SK-N-MC (cell line): ENCODE results near the gene SMAP1.

Experiments
- EZH2 ChIP-seq: fragments of 200-600 bp; sonication (generic); IDR thresholded peaks from one replicate; pipeline ENCODE4 v1.6.1; 2017; ENCODE audit warnings: antibody characterized with exemption
- POLR2AphosphoS5 ChIP-seq: IDR thresholded peaks from 2 replicates; pipeline ENCODE4 v1.6.1; 2012; ENCODE audit warnings: mild to moderate bottlenecking, low read depth, low read length, borderline replicate concordance

DNA sequence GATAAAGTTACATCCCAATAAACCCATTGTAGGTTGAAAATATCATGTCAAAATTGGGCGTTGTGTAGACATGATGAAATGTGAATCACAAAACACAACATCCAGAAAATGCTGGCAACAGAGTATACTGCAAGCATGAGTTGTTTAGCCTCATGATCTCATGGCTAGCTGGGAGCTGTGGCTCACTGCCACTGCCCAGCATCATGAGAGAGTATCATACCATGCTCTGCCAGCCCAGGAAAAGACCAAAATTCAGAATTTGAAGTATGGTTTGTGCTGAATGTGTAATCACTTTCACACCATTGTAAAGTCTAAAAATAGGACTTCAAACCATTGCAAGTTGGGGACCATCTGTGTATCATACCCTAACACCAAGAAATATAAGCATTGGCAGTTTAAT is 45.2 kb upstream of the SMAP1 start:
- TF ChIP-seq EZH2 (no peak), POLR2AphosphoS5 (no peak)
